ENCODE data around the gene HOXB1.
A peak's percentile ranks its signal among the peaks of the same experiment; 100 is the strongest.

The HOXB1 gene

GRCh38 chr17:48553190-48553547, 22.4 kb upstream of the HOXB1 start:
- H3K9me3 Mint-ChIP-seq, result no peaks in the 10 kb centered on the region
- peaks cover 24% of the 10 kb centered on the region for H3K36me3 Mint-ChIP-seq (ENCODE audit: low read depth)
- H3K4me1 Mint-ChIP-seq (ENCODE audit: low read depth), result peaks cover 21% of the 10 kb centered on the region
- H3K4me3 Mint-ChIP-seq, result no peak overlapping the region
- H3K27me3 Mint-ChIP-seq (ENCODE audit: low read depth), result peaks cover 34% of the 10 kb centered on the region
- no peak overlapping the region for H3K27ac Mint-ChIP-seq

GRCh38 chr17:48552466-48553189, 21.8 kb upstream of the HOXB1 start:
- Mint-ChIP-seq H3K4me1 (ENCODE audit: low read depth) (peaks cover 25% of the 10 kb centered on the region), H3K4me3 (no peak overlapping the region), H3K9me3 (no peaks in the 10 kb centered on the region), H3K27ac (no peak overlapping the region), H3K36me3 (ENCODE audit: low read depth) (peaks cover 21% of the 10 kb centered on the region), H3K27me3 (ENCODE audit: low read depth) (peaks cover 29% of the 10 kb centered on the region)

GRCh38 chr17:48551596-48552465, 21.0 kb upstream of the HOXB1 start:
- peaks cover 24% of the 10 kb centered on the region for H3K27me3 Mint-ChIP-seq (ENCODE audit: low read depth)

DNA sequence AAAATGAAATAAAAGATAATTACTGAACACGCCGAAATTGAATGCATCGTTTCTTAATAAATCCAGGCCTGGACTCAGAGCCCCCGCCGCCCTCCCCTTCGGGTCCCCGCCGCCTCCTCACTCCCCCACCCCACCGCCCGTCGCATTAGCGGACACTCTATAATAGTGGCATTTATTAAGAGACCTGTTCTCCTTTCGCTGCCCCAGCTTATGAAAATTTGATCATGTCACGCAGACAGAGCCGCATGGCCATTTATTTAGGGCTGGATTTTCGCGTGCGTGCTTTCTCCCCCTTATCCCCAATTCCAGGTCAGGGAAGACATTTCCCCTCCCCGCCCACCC, 20.4 kb upstream of the HOXB1 start:
- no peaks in the 10 kb centered on the region for H3K9me3 Mint-ChIP-seq
- peaks cover 17% of the 10 kb centered on the region for H3K36me3 Mint-ChIP-seq (ENCODE audit: low read depth)
- peaks cover 33% of the 10 kb centered on the region for H3K4me1 Mint-ChIP-seq (ENCODE audit: low read depth)
- H3K27ac Mint-ChIP-seq, result no peak overlapping the region
- peaks cover 18% of the 10 kb centered on the region for H3K27me3 Mint-ChIP-seq (ENCODE audit: low read depth)
- no peak overlapping the region for H3K4me3 Mint-ChIP-seq

More at GRCh38 chr17:48551596-48552465, 21.0 kb upstream of the HOXB1 start:
- H3K36me3 Mint-ChIP-seq (ENCODE audit: low read depth), result peaks cover 20% of the 10 kb centered on the region
- no peak overlapping the region for H3K4me3 Mint-ChIP-seq
- no peaks in the 10 kb centered on the region for H3K9me3 Mint-ChIP-seq
- H3K27ac Mint-ChIP-seq, result no peak overlapping the region
- peaks cover 30% of the 10 kb centered on the region for H3K4me1 Mint-ChIP-seq (ENCODE audit: low read depth)

DNA sequence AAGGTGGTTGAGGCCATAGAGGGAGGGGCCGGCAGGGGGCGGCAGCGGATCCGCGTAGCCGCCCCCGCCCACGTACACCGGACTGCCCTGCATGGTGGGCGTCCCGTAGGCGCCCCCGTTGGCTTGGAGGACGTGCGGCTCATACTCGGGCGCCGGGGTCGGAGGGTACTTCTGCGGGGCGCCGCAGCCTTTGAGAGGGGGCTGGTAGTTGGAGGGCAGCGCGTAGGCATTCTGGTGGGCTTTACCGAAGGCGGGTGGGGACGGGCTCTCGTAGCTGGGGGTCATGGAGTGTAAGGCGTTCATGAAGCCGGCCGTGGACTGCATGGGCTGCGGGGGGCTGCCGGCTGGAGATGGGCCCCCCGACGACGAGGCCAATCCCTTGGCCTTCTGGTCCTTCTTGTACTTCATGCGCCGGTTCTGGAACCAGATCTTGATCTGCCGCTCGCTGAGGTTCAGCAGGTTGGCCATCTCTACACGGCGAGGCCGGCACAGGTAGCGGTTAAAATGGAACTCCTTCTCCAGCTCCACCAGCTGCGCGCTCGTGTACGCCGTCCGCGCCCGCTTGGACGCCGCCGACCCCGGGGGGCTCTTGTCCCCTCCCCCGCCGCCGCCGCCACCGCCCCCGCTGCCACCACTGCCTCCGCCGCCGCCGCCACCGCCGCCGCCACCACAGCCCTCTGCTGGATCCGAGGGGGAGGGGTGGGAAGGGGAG, 19.8 kb upstream of the HOXB1 start:
- H3K9me3 Mint-ChIP-seq, result no peaks in the 10 kb centered on the region
- peaks cover 13% of the 10 kb centered on the region for H3K27me3 Mint-ChIP-seq (ENCODE audit: low read depth)
- no peak overlapping the region for H3K4me3 Mint-ChIP-seq
- H3K27ac Mint-ChIP-seq, result no peak overlapping the region
- H3K4me1 Mint-ChIP-seq (ENCODE audit: low read depth), result peaks cover 33% of the 10 kb centered on the region
- peaks cover 14% of the 10 kb centered on the region for H3K36me3 Mint-ChIP-seq (ENCODE audit: low read depth)

DNA sequence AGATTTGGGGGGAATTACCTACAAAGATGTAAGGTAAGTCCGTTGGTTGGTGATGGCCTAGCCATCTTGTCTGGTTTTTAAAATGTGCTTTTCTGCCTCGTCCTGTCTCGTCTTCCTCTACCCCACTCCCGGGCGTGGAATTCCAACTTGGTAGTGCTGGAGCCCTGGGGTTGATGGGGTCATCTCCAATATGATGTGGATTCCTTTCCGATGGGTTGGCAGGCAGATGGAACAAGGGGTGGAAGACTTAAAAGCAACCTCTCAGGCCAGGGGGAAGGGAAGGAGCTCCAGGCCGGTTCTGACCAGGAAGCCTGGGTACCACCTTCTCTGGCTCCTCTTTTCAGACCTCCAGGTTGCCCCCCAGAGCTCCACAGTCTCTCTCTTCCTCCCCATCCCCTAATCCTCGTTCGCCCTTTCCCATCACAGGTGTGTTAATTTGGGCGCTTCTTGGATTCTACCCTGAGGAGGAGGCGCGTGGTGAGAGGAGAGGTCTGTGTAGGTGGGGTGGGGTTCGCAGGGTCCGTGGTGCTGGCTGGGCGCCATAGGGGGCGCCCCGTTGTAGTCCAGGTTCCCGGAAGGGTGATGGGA, 19.2 kb upstream of the HOXB1 start:
- Mint-ChIP-seq H3K27me3 (ENCODE audit: low read depth) (peaks cover 8% of the 10 kb centered on the region), H3K9me3 (no peaks in the 10 kb centered on the region), H3K27ac (no peak overlapping the region), H3K36me3 (ENCODE audit: low read depth) (peaks cover 12% of the 10 kb centered on the region), H3K4me1 (ENCODE audit: low read depth) (peaks cover 34% of the 10 kb centered on the region), H3K4me3 (no peak overlapping the region)

- Mint-ChIP-seq H3K27ac (no peak overlapping the region), H3K36me3 (ENCODE audit: low read depth) (peaks cover 10% of the 10 kb centered on the region), H3K4me3 (no peak overlapping the region), H3K27me3 (ENCODE audit: low read depth) (peaks cover 2% of the 10 kb centered on the region), H3K9me3 (no peaks in the 10 kb centered on the region), H3K4me1 (ENCODE audit: low read depth) (peaks cover 36% of the 10 kb centered on the region)
These were observed 18.4 kb upstream of the HOXB1 start for GRCh38 chr17:48549281-48549630.

DNA sequence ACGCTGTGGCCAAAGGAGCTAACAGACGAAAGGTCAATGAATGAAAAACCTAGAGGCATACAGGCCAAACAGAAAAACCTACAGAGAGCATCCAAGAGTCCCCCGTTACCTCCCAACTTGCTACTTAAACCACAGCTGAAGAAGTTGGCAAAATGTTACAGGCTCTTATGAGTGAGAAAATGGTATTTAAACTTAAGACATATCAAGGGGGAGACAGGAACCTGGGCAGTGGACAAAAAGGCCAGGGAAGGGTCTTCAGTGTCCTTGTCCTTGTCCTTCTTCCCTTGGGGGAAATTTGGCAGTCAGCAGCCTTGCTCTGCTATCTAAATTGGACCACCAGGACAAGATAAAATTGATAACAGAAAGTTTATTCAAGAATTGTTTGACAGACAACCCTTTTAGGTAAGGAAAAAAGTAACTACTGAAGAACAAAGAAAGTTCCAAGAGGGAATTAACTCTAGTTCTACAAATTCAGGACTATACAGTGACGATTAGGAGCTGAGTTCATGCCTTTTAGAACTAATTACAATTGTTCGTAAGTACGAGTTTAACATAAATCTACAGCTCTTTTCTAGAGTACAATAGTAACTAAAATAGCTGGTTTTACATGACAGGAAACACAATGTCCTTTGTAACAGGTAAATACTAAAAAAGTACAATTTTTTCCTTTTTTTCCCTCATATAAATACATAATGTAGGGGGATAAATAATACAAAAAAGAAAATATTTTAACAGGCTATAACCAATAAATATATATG, 17.9 kb upstream of the HOXB1 start:
- H3K27ac Mint-ChIP-seq, result peak overlapping the region; percentile 81
- peaks cover 10% of the 10 kb centered on the region for H3K36me3 Mint-ChIP-seq (ENCODE audit: low read depth)
- H3K4me1 Mint-ChIP-seq (ENCODE audit: low read depth), result peaks cover 36% of the 10 kb centered on the region
- no peaks in the 10 kb centered on the region for H3K9me3 Mint-ChIP-seq
- H3K4me3 Mint-ChIP-seq, result peak overlapping the region; percentile 96
- H3K27me3 Mint-ChIP-seq (ENCODE audit: low read depth), result no peaks in the 10 kb centered on the region

DNA sequence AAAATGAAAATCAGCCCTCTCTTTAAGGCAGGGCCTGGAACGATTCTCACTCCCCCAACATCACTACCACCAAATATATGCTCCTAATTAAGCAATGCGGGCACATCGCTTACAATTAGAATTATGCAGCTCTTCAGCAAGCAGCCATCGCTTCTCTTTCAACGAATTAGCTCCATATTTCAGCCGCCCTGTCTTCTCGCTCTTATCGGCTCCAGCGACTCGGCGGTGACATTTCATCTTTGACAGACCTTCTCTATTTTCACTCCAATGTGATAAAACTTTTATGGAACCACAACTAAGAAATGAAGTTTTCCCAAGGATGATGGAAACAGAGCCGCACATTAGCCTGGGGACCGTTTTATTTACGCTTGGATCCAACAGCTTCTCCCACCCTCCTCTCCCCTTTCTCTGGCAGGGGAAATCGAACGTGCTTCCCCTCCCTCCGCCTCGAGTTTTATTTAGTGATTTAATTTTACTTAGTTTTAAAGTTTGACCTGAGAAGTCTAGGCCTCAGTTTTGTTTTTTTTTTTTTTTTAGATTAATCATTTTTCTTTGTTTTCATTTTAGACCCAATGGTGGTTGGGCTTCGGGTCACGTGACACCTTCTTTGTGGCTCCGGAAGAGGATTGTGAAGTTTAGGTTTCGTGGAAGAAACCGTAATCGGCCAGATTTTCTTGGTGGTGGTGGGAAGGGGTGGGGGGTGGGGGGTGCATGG, 17.2 kb upstream of the HOXB1 start:
- Mint-ChIP-seq H3K9me3 (no peaks in the 10 kb centered on the region), H3K4me3 (peak overlapping the region; percentile 96), H3K36me3 (ENCODE audit: low read depth) (peaks cover 10% of the 10 kb centered on the region), H3K4me1 (ENCODE audit: low read depth) (peaks cover 36% of the 10 kb centered on the region), H3K27me3 (ENCODE audit: low read depth) (no peaks in the 10 kb centered on the region), H3K27ac (peak overlapping the region; percentile 81)

- Mint-ChIP-seq H3K36me3 (ENCODE audit: low read depth) (peaks cover 16% of the 10 kb centered on the region), H3K9me3 (no peaks in the 10 kb centered on the region), H3K4me3 (peak overlapping the region; percentile 96), H3K27ac (peak overlapping the region; percentile 81), H3K4me1 (ENCODE audit: low read depth) (peaks cover 38% of the 10 kb centered on the region), H3K27me3 (ENCODE audit: low read depth) (peaks cover 2% of the 10 kb centered on the region)
These were observed 16.4 kb upstream of the HOXB1 start for GRCh38 chr17:48546924-48547807.

- H3K27me3 Mint-ChIP-seq (ENCODE audit: low read depth), result peaks cover 5% of the 10 kb centered on the region
- H3K4me3 Mint-ChIP-seq, result peak overlapping the region; percentile 96
- H3K27ac Mint-ChIP-seq, result peak overlapping the region; percentile 81
- H3K9me3 Mint-ChIP-seq, result no peaks in the 10 kb centered on the region
- peaks cover 20% of the 10 kb centered on the region for H3K36me3 Mint-ChIP-seq (ENCODE audit: low read depth)
- peaks cover 43% of the 10 kb centered on the region for H3K4me1 Mint-ChIP-seq (ENCODE audit: low read depth)
These were observed 15.5 kb upstream of the HOXB1 start for GRCh38 chr17:48546137-48546923.

- Mint-ChIP-seq H3K4me1 (ENCODE audit: low read depth) (peaks cover 46% of the 10 kb centered on the region), H3K4me3 (peak overlapping the region; percentile 96), H3K27me3 (ENCODE audit: low read depth) (peaks cover 5% of the 10 kb centered on the region), H3K27ac (peak overlapping the region; percentile 95), H3K9me3 (no peaks in the 10 kb centered on the region), H3K36me3 (ENCODE audit: low read depth) (peaks cover 24% of the 10 kb centered on the region)
These were observed 14.7 kb upstream of the HOXB1 start for GRCh38 chr17:48545539-48545938.
